ENCODE data around the gene ZNF543. TPM values are rescaled to one million over a fixed set of nuclear protein-coding genes. Genes with fewer than 3 reads are reported as not detected.
A peak's percentile ranks its signal among the peaks of the same experiment; 100 is the strongest.

Gene ZNF543
- total and polyA plus RNA-seq, 9 of the 15 experiments (the other 6 are each of a cell fraction or from before 2014, with no cell fraction given): 0.14 to 5.5 (median 2.4) TPM

- TF ChIP-seq JUNB (CRISPR knock-in tag; conservative IDR thresholded peaks at IDR 0.05) (peak; percentile 62; the same call in 1 of the 2 replicates), TOE1 (IDR thresholded peaks at IDR 0.05; ENCODE audit: borderline replicate concordance) (no peak), TOE1 (CRISPR knock-in tag; IDR thresholded peaks at IDR 0.05; ENCODE audit: borderline replicate concordance, low read depth) (no peak), KLF10 (CRISPR knock-in tag; IDR thresholded peaks at IDR 0.05) (no peak), EP400 (IDR thresholded peaks at IDR 0.05) (peak; percentile 35; the same call in 1 of the 2 replicates), ATF6 (CRISPR knock-in tag; IDR thresholded peaks at IDR 0.05) (no peak)
These were observed 42.9 kb downstream of the ZNF543 start, which contains the start of the genes TRAPPC2B and ZNF547 (continued) for GRCh38 chr19:57362997-57363687.

- ChIA-PET POLR2A (interaction anchor here (0.7 kb wide), 1 partner anchor 26 kb away, joined by 4 read pairs; the partner anchor contains the start of gene ZNF548), CTCF (ENCODE audit: low intra/inter-chr PET ratio) (no interaction called here)
- H2AFZ ChIP-seq (ENCODE audit: low read depth, low read length): peak overlapping the region; percentile 23; the same call in 1 of the 2 replicates
- H3K79me2 ChIP-seq (ENCODE audit: control insufficient read depth, insufficient read depth, low read length): no peaks in the 10 kb centered on the region
- intact Hi-C loops (cut with micrococcal nuclease) (no loop called here), in situ Hi-C loops (cut with MboI) (no loop called here)
- FAIRE-seq: no peak
- H3K4me2 ChIP-seq (ENCODE audit: insufficient read depth, low read length): peak overlapping the region; percentile 83
- no peaks in the 10 kb centered on the region for H3K27me3 ChIP-seq (ENCODE audit: control insufficient read depth in 2 of 2, insufficient read depth in 2 of 2, low read length in 2 of 2)
- no peaks in the 10 kb centered on the region for H4K20me1 ChIP-seq (replicated peaks; ENCODE audit: control insufficient read depth, insufficient read depth, low read length)
- H3K36me3 ChIP-seq (ENCODE audit: control insufficient read depth, insufficient read depth, low read length): no peaks in the 10 kb centered on the region
- 7% methylated on average over 10 of the region's 18 CpGs for WGBS (ENCODE audit: insufficient coverage, low coverage, missing lambda C conversion rate)
- H3K9me3 ChIP-seq (replicated peaks; ENCODE audit: control insufficient read depth, insufficient read depth, low read depth, low read length): peaks cover 4% of the 10 kb centered on the region; the same call in 1 of the 2 replicates
- peak overlapping the region; percentile 46 to 79 for H3K9ac ChIP-seq (ENCODE audit: insufficient read depth in 1 of 2, low read depth in 2 of 2, low read length in 2 of 2)
- peaks cover 0 to 5% of the 10 kb centered on the region in 2 experiments; a peak in 1 of 5 replicates for H3K4me1 ChIP-seq (replicated peaks in 1 of 2; ENCODE audit: control insufficient read depth in 2 of 2, insufficient read depth in 2 of 2, low read length in 2 of 2)
- H3K4me3 ChIP-seq: peak overlapping the region; percentile 50
- no TSS peak for BruUV-seq (replicated peaks)
- H3K27ac ChIP-seq (ENCODE audit: extremely low read depth, low read depth, low read length): peak overlapping the region; percentile 66; the same call in 2 of the 3 replicates
- no peak for DNase-seq (ENCODE audit: extremely low read depth in 1 of 4, low spot score in 3 of 4)
- H3K9me1 ChIP-seq (ENCODE audit: control insufficient read depth, insufficient read depth, low read length): no peaks in the 10 kb centered on the region
- no peak; the same call in 2 of the 3 replicates for ATAC-seq
- TF ChIP-seq SMARCA5 (IDR thresholded peaks at IDR 0.05): no peak
- no peak for TF ChIP-seq ZMIZ1 (IDR thresholded peaks at IDR 0.05; ENCODE audit: low read depth in 2 of 2, low read length in 2 of 2)
- TF ChIP-seq PRMT5 (CRISPR knock-in tag; IDR thresholded peaks at IDR 0.05): no peak
- no peak for TF ChIP-seq NELFE (IDR thresholded peaks at IDR 0.05; ENCODE audit: insufficient read depth, insufficient read length)
- TF ChIP-seq CREBBP (IDR thresholded peaks at IDR 0.05; ENCODE audit: low read depth, low read length): no peak
- TF ChIP-seq POLR2H (tag; IDR thresholded peaks at IDR 0.05; ENCODE audit: low read depth): no peak
- TF ChIP-seq DEAF1 (CRISPR knock-in tag; IDR thresholded peaks at IDR 0.05): no peak
These were observed 43.5 kb downstream of the ZNF543 start for GRCh38 chr19:57363688-57364181.
